ENCODE results near the gene ZCRB1.

DNA sequence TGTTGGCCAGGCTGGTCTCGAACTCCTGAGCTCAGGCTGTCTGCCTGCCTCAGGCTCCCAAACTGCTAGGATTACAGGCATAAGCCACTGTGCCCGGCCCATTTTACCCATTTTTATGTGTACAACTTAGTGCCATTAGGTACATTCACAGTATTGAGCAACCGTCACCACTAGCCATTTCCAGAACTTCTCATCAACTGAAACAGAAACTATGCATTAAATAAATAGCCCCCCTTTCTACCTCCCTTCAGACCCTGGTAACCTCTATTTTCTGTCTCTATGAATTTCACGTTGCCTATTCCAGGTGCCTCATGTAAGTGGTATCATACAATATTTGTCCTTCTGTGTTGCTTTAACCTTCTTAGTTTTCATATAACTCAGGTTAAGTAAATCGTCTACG, 15.9 kb downstream of the ZCRB1 start:
- TF ChIP-seq, protein P1, sequence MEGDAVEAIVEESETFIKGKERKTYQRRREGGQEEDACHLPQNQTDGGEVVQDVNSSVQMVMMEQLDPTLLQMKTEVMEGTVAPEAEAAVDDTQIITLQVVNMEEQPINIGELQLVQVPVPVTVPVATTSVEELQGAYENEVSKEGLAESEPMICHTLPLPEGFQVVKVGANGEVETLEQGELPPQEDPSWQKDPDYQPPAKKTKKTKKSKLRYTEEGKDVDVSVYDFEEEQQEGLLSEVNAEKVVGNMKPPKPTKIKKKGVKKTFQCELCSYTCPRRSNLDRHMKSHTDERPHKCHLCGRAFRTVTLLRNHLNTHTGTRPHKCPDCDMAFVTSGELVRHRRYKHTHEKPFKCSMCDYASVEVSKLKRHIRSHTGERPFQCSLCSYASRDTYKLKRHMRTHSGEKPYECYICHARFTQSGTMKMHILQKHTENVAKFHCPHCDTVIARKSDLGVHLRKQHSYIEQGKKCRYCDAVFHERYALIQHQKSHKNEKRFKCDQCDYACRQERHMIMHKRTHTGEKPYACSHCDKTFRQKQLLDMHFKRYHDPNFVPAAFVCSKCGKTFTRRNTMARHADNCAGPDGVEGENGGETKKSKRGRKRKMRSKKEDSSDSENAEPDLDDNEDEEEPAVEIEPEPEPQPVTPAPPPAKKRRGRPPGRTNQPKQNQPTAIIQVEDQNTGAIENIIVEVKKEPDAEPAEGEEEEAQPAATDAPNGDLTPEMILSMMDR (IDR thresholded peaks at IDR 0.05), result no peak
- no peak for TF ChIP-seq POLR2A (IDR thresholded peaks at IDR 0.05)
- TF ChIP-seq POLR2AphosphoS5 (IDR thresholded peaks at IDR 0.05), result no peak
